Smooth muscle cell (in vitro differentiated cells): Measurements from ENCODE around the gene SEC24D. TPM values are rescaled to one million over a fixed set of nuclear protein-coding genes. Genes with fewer than 3 reads are reported as not detected.

Experiments
- DNase-seq: peaks from one replicate; lab custom pipeline; 2025; ENCODE audit not compliant: unreplicated experiment; lab: John Stamatoyannopoulos, UW
- H2AFZ ChIP-seq: fragments of 200-600 bp; sonication (generic); 2 replicates; pipeline ENCODE4 v1.6.0; 2016; ENCODE audit warnings: antibody characterized with exemption, low read depth, mild to moderate bottlenecking
- H3F3A ChIP-seq: fragments of 200-600 bp; sonication (generic); 2 replicates; pipeline ENCODE4 v1.6.0; 2017; ENCODE audit warnings: antibody characterized with exemption, low read depth
- H3K27ac ChIP-seq: fragments of 200-600 bp; sonication (generic); 2 replicates; pipeline ENCODE4 v1.5.1; 2016; ENCODE audit warnings: low read depth, mild to moderate bottlenecking
- H3K27me3 ChIP-seq: fragments of 200-600 bp; sonication (generic); 2 replicates; pipeline ENCODE4 v1.6.1; 2016; ENCODE audit warnings: low read depth, mild to moderate bottlenecking
- H3K36me3 ChIP-seq: fragments of 200-600 bp; sonication (generic); 2 replicates; pipeline ENCODE4 v1.5.1; 2016; ENCODE audit warnings: low read depth
- H3K4me1 ChIP-seq: fragments of 200-600 bp; sonication (generic); 2 replicates; pipeline ENCODE4 v1.5.1; 2016; ENCODE audit warnings: low read depth
- H3K4me2 ChIP-seq: fragments of 200-600 bp; sonication (generic); 2 replicates; pipeline ENCODE4 v1.6.0; 2016; ENCODE audit warnings: mild to moderate bottlenecking
- H3K4me3 ChIP-seq: fragments of 200-600 bp; sonication (generic); 2 replicates; pipeline ENCODE4 v1.5.1; 2016; ENCODE audit warnings: mild to moderate bottlenecking
- H3K79me2 ChIP-seq: fragments of 200-600 bp; sonication (generic); 2 replicates; pipeline ENCODE4 v1.6.0; 2016; ENCODE audit warnings: low read depth, mild to moderate bottlenecking
- H3K9ac ChIP-seq: fragments of 200-600 bp; sonication (generic); 2 replicates; pipeline ENCODE4 v1.6.0; 2016; ENCODE audit warnings: low read depth
- H3K9me3 ChIP-seq: fragments of 200-600 bp; sonication (generic); replicated peaks from 2 replicates; pipeline ENCODE4 v1.5.1; 2016; ENCODE audit warnings: low read depth
- H4K20me1 ChIP-seq: fragments of 200-600 bp; sonication (generic); 2 replicates; pipeline ENCODE4 v1.6.0; 2016; ENCODE audit warnings: low read depth
- CTCF ChIP-seq: fragments of 200-600 bp; sonication (generic); IDR thresholded peaks from 2 replicates; pipeline ENCODE4 v1.5.1; 2017; ENCODE audit warnings: borderline replicate concordance, mild to moderate bottlenecking, antibody characterized with exemption; ENCODE audit not compliant: insufficient read depth, poor library complexity, severe bottlenecking
- WGBS: methylation state at CpG from one replicate; pipeline ENCODE4 v1.1.7; 2016; ENCODE audit warnings: low lambda C conversion rate; 5-methylcytosine and 5-hydroxymethylcytosine counted together
- polyA plus RNA-seq: library from polyadenylated mRNA; unstranded; fragments of >200 nt; fragmentation: Nextera tagmentation; extraction: Ambion mirVana; gene quantifications from 2 replicates; pipeline ENCODE4 v1.2.1, GENCODE V29; 2016
- total RNA-seq: library from RNA; depleted of rRNA; stranded (reverse); fragments of >200 nt; gene quantifications from 2 replicates; pipeline ENCODE4 v1.2.3, GENCODE V29; 2014

SEC24D gene
- total and polyA plus RNA-seq, 2 experiments from 2014 or later: 163 to 237 TPM

DNA sequence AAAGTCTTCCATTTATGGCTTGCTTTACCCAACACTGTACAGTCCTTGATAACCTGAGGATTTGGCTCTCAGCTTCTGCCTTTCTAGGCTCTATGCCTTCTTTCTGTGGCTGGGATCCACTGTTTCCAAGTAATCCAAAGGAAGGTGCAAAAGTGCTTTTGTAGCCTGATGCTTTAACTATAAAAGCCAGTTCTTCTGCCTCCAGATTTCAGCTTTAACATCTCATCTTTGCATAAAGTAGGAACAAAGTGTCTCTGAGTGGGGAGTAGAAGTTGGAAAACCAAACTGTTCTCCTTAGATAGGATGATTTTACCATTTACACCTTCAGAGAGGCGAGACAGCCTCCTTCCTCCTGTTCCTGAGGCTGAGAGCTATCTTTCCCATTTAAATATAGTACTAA is 11.1 kb upstream of the SEC24D start:
- 95% methylated on average over 1 of the region's 1 CpG for WGBS
- no peaks in the 10 kb centered on the region for H3K27me3 ChIP-seq
- H3K9me3 ChIP-seq: no peaks in the 10 kb centered on the region
- no peak overlapping the region for H3K4me3 ChIP-seq
- H3F3A ChIP-seq: no peaks in the 10 kb centered on the region
- H3K4me1 ChIP-seq: peaks cover 17% of the 10 kb centered on the region
- no peak for DNase-seq
- H3K27ac ChIP-seq: no peak overlapping the region
- no peak for TF ChIP-seq CTCF
- H3K9ac ChIP-seq: no peak overlapping the region
- no peaks in the 10 kb centered on the region for H4K20me1 ChIP-seq
- H3K4me2 ChIP-seq: no peak overlapping the region
- no peak overlapping the region for H2AFZ ChIP-seq
- H3K36me3 ChIP-seq: no peaks in the 10 kb centered on the region
- no peaks in the 10 kb centered on the region for H3K79me2 ChIP-seq

- peaks cover 15% of the 10 kb centered on the region for H3K4me1 ChIP-seq
- no peak overlapping the region for H3K27ac ChIP-seq
- no peaks in the 10 kb centered on the region for H3F3A ChIP-seq
- H3K36me3 ChIP-seq: no peaks in the 10 kb centered on the region
- H3K4me3 ChIP-seq: no peak overlapping the region
- H2AFZ ChIP-seq: no peak overlapping the region
- H3K27me3 ChIP-seq: no peaks in the 10 kb centered on the region
- TF ChIP-seq CTCF: no peak
- H3K9me3 ChIP-seq: no peaks in the 10 kb centered on the region
- H3K4me2 ChIP-seq: no peak overlapping the region
- no peak for DNase-seq
- H4K20me1 ChIP-seq: no peaks in the 10 kb centered on the region
- H3K79me2 ChIP-seq: no peaks in the 10 kb centered on the region
- H3K9ac ChIP-seq: no peak overlapping the region
These were observed 9.7 kb upstream of the SEC24D start for GRCh38 chr4:118845552-118846050.

DNA sequence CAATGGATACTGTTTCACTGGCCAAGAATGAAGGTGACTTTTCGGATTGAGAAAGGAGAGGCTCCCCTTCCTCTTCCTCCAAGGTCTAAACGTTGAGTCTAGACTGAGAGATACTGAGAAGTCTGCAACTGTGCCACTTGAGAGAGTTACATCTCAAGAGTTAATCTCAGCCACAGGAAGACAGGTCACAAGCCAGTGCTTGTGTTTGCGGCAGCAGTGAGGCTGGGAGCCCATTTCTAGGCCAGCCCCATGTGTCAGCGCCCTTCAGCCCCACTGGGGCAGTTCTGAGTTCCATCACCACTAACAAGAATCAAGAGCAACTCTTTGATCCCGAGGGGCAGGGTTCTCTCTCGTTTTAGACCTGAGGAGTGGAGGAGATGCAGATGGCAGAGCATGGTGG is 7.3 kb upstream of the SEC24D start:
- no peaks in the 10 kb centered on the region for H3K9me3 ChIP-seq
- no peak overlapping the region for H3K9ac ChIP-seq
- no peak overlapping the region for H2AFZ ChIP-seq
- H3K4me3 ChIP-seq: no peak overlapping the region
- H3K79me2 ChIP-seq: no peaks in the 10 kb centered on the region
- H3K27me3 ChIP-seq: no peaks in the 10 kb centered on the region
- WGBS: 89% methylated on average over 6 of the region's 6 CpGs
- no peaks in the 10 kb centered on the region for H3K4me1 ChIP-seq
- DNase-seq: no peak
- TF ChIP-seq CTCF: no peak
- no peaks in the 10 kb centered on the region for H4K20me1 ChIP-seq
- H3K27ac ChIP-seq: no peak overlapping the region
- H3F3A ChIP-seq: no peaks in the 10 kb centered on the region
- no peaks in the 10 kb centered on the region for H3K36me3 ChIP-seq
- no peak overlapping the region for H3K4me2 ChIP-seq

GRCh38 chr4:118842055-118842454 is 6.1 kb upstream of the SEC24D start:
- no peak for DNase-seq
- no peaks in the 10 kb centered on the region for H3F3A ChIP-seq
- H3K4me1 ChIP-seq: no peaks in the 10 kb centered on the region
- no peaks in the 10 kb centered on the region for H4K20me1 ChIP-seq
- no peak overlapping the region for H2AFZ ChIP-seq
- no peak overlapping the region for H3K27ac ChIP-seq
- H3K9me3 ChIP-seq: no peaks in the 10 kb centered on the region
- H3K4me3 ChIP-seq: no peak overlapping the region
- TF ChIP-seq CTCF: no peak
- H3K79me2 ChIP-seq: no peaks in the 10 kb centered on the region
- no peak overlapping the region for H3K9ac ChIP-seq
- no peaks in the 10 kb centered on the region for H3K36me3 ChIP-seq
- H3K4me2 ChIP-seq: no peak overlapping the region
- WGBS: 53% methylated on average over 3 of the region's 3 CpGs
- no peaks in the 10 kb centered on the region for H3K27me3 ChIP-seq
